Transverse colon (tissue), 4 donors: ENCODE measurements around the gene DHRS1.

Experiments
- CTCF ChIP-seq, 5 experiments: fragments of 200-600 bp in 3 of 5; fragments of 450-650 bp in 2 of 5; sonication (generic) in 3 of 5; IDR thresholded peaks; 1 replicate in 2 of 5; 2 replicates in 3 of 5; pipeline ENCODE4 v1.5.1; 2016 to 2017; ENCODE audit warnings: antibody characterized with exemption in 5 of 5, inconsistent platforms in 3 of 5, mild to moderate bottlenecking in 2 of 5, moderate library complexity in 1 of 5
- EP300 ChIP-seq: sonication (generic); formaldehyde crosslinking; IDR thresholded peaks from one replicate; pipeline ENCODE4 v1.6.1; 2017; ENCODE audit warnings: antibody characterized with exemption, low read depth
- POLR2A ChIP-seq: fragments of 450-650 bp; IDR thresholded peaks from one replicate; pipeline ENCODE4 v1.6.1; 2016; ENCODE audit warnings: antibody characterized with exemption, mild to moderate bottlenecking, moderate library complexity
- POLR2AphosphoS5 ChIP-seq, 3 donors: sonication (generic); formaldehyde crosslinking; IDR thresholded peaks; one replicate each; pipeline ENCODE4 v1.6.1; 2016; ENCODE audit warnings: antibody characterized with exemption in 3 of 3

- TF ChIP-seq EP300: no peak
- no peak for TF ChIP-seq POLR2A
- peak in 1 of 3 donors; percentile 28 for TF ChIP-seq POLR2AphosphoS5 (IDR thresholded peaks at IDR 0.05)
- TF ChIP-seq CTCF (IDR thresholded peaks at IDR 0.05): peak; percentile 63 to 88 (median 67)
Measured at GRCh38 chr14:24241829-24242443, 57.6 kb downstream of the DHRS1 start.
